ENCODE data around the gene SOS1.
"Not testable (repeated sequence)": the region's sequence is repeated elsewhere in the genome, so short reads cannot be mapped to it uniquely, and the experiment has no call there.

Gene SOS1

GRCh38 chr2:39099310-39099869, 21.5 kb downstream of the SOS1 start:
- no peak for DNase-seq

DNA sequence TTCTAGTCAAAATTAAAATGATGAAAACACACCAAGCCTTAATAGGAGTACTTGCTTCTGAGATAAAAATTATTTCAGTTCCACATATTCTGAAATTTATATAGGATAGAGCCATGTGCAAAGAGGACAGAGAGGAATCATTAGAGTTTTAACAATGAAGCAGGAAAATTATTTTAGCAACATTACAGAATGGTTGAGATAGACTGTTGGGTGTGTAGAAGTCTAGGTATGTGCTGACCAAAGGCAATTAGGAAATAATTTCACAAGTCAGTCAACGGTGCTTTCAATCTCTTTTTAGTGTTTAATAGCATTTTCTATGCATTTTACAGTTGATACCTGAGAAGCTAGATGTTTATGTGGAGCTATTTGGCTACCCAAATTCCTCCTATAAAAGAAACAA, 25.2 kb downstream of the SOS1 start:
- DNase-seq = no peak

GRCh38 chr2:39094717-39095363, 26.0 kb downstream of the SOS1 start:
- DNase-seq = no peak

- no peak for DNase-seq
Observed at GRCh38 chr2:39093218-39093898, 27.5 kb downstream of the SOS1 start.

DNA sequence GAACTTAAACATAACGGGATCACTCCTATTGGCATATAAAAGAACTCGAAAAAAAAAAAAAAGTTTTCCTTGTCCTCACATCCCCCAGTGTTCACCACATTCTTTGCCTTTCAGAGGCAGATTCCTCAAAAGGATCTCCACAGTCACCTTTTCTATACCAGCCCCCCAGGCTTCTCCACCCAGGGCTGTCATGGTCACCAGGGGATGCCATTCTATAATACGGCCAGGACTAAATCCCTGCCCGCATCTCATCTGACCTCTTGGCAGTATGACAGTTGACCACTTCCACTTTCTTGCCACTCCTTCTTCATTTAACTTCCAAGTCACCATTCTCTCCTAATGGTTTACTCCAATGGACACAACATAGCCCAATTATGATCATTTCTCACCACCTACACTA, 29.3 kb downstream of the SOS1 start:
- DNase-seq = no peak

DNA sequence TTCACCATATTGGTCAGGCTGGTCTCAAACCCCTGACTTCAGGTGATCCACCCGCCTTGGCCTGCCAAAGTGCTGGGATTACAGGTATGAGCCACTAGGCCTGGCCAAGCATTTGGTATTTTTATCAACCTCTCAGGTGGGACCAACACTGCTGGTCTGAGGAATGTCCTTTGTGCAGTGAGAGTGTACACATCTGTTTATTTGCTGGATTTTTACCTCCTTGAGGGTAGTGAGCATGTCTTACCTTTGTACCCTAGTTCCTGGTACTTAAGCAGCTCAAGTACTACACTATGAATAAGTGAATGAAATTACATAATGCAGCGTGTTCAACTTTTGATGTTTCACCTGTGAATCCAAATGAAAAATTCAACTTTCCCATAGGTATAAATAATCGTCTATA, 29.8 kb downstream of the SOS1 start:
- DNase-seq = no peak

DNA sequence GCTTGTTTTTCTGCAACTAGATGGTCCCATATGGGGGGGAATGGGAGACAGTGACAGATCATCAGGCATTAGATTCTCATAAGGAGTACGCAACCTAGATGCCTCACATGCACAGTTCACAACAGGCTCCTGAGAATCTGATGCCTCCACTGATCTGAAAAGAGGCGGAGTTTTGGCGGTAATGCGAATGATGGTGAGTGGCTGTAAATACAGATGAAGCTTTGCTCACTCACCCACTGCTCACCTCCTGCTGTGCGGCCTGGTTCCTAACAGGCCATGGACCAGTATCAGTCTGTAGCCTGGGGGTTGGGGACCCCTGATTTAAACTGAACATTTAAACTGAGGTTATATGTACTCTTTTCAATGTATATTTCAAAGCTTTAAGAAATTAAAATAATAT, 40.7 kb downstream of the SOS1 start:
- DNase-seq = no peak

DNA sequence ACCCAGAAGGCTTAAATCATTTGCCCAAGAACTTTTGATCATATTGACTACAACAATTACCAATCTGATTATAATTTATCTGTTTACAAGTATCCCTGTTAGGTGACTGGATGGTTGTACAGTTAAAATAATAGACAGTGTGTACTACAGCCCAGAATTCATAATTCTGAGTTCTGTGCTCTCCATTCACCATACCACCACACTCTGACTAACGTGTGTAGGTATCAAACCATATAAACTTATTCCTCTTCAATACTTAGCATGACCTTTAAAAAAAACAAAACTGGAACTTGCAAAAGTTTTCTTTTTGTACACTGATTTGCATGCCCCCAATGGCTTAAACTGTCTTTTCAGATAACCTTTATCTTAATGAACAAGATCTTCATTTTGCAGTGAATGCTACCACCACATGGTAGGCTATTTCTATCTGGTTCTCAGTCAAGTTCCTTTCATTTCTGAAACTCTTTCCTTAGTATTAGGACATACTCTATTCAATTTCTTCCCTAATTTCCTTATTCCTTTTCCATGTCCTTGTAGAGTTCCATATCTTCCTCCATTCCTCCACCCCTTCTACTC, 50.9 kb downstream of the SOS1 start:
- DNase-seq = no peak

DNA sequence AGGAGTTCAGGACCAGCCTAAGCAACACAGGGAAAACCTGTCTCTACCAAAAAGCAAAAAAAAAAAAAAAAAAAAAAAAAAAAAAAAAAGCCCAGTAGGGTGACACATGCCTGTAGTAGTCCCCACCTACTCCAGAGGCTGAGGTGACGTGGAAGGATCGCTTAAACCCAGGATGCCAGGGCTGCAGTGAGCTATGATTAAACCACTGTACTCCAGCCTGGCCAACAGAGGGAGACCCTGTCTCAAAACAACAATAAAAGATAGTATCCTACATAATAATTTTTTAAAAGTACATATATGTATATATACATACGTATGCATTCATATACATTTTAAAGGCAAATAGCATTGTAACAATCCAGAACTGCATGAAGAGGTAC, 51.7 kb downstream of the SOS1 start:
- DNase-seq = no peak

DNA sequence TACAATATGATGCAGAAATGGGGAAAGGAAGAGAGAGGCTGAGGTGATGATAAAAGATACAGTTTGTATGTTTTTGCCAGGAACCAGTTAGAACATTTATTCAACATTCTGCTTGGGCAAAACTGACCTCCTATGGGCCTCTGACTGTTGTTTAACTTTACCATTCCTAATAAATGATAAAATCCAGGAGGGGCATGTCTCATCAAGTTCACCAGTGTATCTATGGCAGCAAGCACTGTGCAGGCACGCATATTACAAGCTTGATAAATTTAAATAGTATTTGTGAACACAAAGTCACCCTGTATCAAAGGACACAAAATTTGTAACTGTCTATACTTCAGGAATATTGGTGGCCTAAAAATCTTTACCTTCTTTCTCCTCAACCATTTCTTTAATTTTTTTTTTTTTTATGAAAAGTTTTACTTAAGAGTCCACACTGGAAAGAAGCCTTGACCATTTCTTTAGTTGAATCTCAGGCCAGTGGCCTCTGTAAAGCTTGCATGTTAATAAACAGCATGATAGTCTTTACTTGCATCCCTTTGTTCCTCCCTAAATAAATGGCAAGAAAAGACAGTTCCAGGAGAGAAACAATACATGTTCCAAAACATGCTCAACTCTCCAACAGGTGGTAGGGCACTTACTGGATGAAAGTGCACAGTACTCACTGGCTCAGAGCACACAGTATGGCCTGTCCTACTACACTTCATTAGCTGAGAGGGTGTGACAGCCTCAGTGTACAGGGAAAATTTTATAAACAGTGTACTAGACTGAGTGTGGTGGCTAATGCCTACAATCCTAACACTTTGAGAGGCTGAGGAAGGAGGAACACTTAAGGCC, 52.3 kb downstream of the SOS1 start:
- DNase-seq = no peak

DNA sequence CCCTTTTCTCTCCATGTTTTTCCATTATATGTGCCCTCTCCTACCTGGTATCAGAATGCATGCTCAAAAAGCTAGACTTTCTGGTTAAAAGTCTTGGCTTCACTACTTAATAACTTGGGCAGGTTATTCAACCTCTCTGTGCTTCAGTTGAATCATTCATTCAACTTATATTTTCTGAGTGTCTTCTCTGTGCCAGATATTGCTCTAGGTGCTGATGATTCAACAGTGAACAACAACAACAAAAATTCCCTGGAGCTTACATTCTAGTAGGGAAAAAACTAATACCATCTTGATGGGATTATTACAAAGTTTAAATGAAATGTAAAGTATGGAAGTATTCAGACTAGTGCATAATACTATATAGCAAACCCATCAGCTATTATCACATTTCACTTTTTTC, 55.2 kb downstream of the SOS1 start:
- DNase-seq = no peak

GRCh38 chr2:39062320-39062719, 58.5 kb downstream of the SOS1 start:
- no peak for DNase-seq

- DNase-seq = no peak
Observed at GRCh38 chr2:39061280-39061679, 59.6 kb downstream of the SOS1 start.

DNA sequence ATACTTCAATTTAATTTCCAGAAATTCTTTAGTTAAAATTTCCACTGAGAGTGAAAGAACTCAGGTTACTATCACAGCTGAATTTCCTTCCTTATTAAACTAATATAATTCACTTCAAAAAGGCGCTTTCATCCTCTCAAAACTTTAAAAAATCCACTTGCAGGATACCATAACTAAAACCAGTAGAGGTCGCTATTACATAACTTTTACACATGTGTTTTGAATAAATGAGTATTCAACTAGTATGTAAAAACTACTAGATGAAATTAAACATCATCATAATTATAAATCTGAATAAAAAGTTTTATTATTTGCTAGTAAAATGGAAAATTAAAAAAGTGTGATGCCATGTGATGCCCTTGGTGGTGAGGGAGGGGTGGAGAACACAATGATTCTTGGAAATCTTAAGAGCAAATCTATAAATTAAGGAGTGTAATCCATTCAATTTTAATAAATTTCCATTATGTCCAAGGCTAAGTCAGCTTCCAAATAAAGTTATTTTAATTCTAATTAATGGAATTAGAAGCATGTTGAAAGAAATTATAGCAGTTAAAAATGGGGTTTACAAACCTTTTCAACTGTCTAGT, 61.4 kb downstream of the SOS1 start:
- peak; percentile 28 for DNase-seq

DNA sequence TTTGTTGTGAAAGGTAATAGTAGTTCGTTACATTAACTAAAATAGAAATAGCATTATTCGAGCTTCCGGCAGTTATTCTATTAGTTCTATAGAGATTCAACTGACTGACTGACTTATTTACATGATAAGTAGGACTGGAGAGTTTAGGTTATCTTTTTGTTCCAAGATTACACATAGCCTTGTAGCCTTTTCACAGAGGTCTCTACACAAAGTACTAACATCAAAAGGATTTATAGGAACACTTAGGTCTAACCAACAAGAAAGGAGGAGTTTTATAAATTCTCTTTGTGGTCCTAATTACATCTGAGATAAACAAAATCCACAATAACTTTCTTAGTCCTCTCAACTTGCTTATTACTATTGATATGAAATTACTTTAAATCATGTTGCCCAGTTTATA, 62.8 kb downstream of the SOS1 start:
- no peak for DNase-seq

GRCh38 chr2:39052665-39053064, 68.2 kb downstream of the SOS1 start:
- DNase-seq = not testable (repeated sequence)

- no peak for DNase-seq
Observed at GRCh38 chr2:39050109-39050508, 70.7 kb downstream of the SOS1 start.

- no peak for DNase-seq
Observed at GRCh38 chr2:39039072-39039471, 81.8 kb downstream of the SOS1 start.

- DNase-seq = no peak
Observed at GRCh38 chr2:39033980-39034379, 86.9 kb downstream of the SOS1 start.

DNA sequence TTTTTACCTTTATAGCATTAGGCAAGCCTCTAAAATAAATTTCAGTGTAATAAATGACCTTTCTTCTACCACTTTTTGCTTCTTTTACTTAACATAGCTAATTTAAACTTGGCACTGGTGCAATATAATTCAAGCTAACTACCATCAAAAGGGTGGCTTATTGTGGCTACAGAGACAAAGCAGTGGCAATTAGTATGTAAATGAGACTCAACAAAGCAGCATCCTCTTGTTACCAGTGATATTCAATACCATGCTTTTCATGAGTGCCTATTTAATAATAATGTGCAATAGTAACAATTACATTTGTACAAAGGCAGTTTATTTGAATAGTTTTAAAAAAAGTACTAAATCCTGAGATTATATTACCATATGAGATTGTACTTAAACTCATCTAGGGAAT, 93.4 kb downstream of the SOS1 start:
- DNase-seq = no peak

DNA sequence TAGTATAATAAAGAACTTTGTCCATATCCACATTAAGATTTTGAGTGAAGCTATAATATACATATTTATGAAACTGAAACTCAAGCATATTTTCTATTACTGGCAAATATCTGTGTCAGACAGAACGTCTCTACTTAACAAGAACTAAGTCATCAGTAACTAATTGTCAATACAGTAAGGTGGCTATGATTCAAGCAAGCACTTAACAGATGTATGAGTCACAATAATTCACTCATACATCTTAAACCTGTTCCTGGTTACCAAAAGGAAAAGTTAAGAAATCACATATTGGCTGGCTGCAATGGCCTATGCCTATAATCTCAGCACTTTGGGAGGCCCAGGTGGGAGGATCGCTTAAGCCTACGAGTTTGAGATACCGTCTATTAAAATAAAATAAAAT, 96.0 kb downstream of the SOS1 start:
- no peak for DNase-seq

DNA sequence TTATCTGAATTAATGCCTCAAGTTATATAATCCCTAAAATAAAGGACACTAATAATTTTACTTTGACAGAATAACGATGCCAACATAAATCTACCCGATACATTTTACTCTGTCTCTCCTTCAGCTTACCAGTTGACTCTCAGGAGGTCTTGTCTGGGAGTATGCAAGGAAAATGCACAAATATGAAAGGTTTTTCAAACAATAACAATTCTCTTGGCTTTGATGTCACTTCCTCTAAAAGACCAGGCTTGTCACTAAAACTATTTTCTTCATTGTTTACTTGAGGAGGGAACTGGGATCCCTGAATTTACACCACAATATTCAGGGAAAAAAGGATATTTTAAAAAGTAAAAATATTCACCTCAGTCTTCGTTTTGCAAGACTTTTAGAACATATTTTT, 97.2 kb downstream of the SOS1 start:
- DNase-seq = no peak

DNA sequence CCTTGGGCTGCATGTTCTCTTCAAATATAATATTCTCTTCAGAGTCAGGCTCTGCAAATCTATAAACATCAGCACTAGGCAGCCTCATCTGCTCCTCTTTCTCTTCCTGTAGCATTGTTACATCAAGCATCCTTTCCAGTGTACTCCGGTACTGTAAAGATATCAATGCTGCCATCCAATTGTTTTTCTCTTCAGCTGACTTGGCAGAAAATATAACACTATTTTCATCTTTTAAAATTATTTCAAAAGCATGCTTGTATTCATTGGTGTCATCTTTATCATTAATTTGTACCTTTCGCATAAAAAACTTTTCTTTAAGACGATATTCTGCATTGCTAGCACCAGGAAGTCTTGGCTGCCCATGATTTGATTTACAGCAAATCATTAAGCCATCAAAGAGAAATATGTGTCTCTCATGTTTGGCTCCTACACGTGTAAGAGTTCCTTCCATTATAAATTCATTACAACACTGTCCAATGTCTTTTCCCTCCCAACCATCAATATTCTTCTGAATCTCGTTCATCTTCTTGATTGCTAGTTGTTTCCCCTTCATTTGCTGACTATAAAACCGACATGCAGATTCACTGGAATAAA, 98.1 kb downstream of the SOS1 start:
- no peak for DNase-seq

All from NCI-H2029 treated with DMSO at 0.1 percent for 48 hours (cell line).